Activated naive CD8-positive, alpha-beta T cell (primary cell): ENCODE data around the gene SOD1.
A peak's percentile ranks its signal among the peaks of the same experiment; 100 is the strongest.

Experiments
- H3K27ac Mint-ChIP-seq: one replicate; pipeline ENCODE4 v1.8.0; 2021; ENCODE audit warnings: mixed read lengths
- H3K27me3 Mint-ChIP-seq: one replicate; pipeline ENCODE4 v1.8.0; 2021; ENCODE audit warnings: mixed read lengths
- H3K36me3 Mint-ChIP-seq: one replicate; pipeline ENCODE4 v1.8.0; 2021; ENCODE audit warnings: mixed read lengths
- H3K4me1 Mint-ChIP-seq: one replicate; pipeline ENCODE4 v1.8.0; 2021; ENCODE audit warnings: low read depth, mixed read lengths
- H3K4me3 Mint-ChIP-seq: one replicate; pipeline ENCODE4 v1.8.0; 2021; ENCODE audit warnings: mild to moderate bottlenecking, mixed read lengths
- H3K9me3 Mint-ChIP-seq: one replicate; pipeline ENCODE4 v1.8.0; 2021; ENCODE audit warnings: low read depth, mixed read lengths

The SOD1 gene

GRCh38 chr21:31666445-31667010, 7.0 kb downstream of the SOD1 start:
- Mint-ChIP-seq H3K36me3 (peaks cover 22% of the 10 kb centered on the region), H3K27me3 (no peaks in the 10 kb centered on the region), H3K9me3 (no peaks in the 10 kb centered on the region), H3K4me3 (peak overlapping the region; percentile 17), H3K4me1 (peaks cover 72% of the 10 kb centered on the region), H3K27ac (peak overlapping the region; percentile 78)

- Mint-ChIP-seq H3K4me1 (peaks cover 68% of the 10 kb centered on the region), H3K4me3 (peak overlapping the region; percentile 54), H3K27me3 (no peaks in the 10 kb centered on the region), H3K27ac (peak overlapping the region; percentile 78), H3K36me3 (peaks cover 20% of the 10 kb centered on the region), H3K9me3 (no peaks in the 10 kb centered on the region)
Observed at GRCh38 chr21:31667132-31667531, 7.6 kb downstream of the SOD1 start.

DNA sequence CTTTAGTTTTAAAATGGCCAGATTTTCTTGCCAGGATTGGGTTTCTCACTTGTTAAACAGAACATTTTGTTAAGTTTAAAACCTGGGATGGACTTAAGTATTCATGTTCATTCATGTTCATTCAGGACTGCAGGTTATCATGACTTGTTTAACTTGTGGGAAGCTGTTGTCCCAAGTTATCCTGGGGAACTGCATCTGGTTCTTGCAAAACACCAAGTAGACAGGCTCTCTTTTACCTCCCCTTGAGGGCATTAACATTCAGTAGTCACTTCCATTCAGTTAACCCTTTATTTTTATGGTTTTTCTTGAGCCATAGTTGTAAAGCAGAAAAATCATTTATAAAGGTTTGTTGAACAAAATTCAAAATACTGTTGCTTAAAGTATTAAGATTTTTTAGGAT, 8.1 kb downstream of the SOD1 start:
- H3K27ac Mint-ChIP-seq = peak overlapping the region; percentile 78
- no peaks in the 10 kb centered on the region for H3K9me3 Mint-ChIP-seq
- peaks cover 20% of the 10 kb centered on the region for H3K36me3 Mint-ChIP-seq
- peaks cover 63% of the 10 kb centered on the region for H3K4me1 Mint-ChIP-seq
- no peak overlapping the region for H3K4me3 Mint-ChIP-seq
- H3K27me3 Mint-ChIP-seq = no peaks in the 10 kb centered on the region

DNA sequence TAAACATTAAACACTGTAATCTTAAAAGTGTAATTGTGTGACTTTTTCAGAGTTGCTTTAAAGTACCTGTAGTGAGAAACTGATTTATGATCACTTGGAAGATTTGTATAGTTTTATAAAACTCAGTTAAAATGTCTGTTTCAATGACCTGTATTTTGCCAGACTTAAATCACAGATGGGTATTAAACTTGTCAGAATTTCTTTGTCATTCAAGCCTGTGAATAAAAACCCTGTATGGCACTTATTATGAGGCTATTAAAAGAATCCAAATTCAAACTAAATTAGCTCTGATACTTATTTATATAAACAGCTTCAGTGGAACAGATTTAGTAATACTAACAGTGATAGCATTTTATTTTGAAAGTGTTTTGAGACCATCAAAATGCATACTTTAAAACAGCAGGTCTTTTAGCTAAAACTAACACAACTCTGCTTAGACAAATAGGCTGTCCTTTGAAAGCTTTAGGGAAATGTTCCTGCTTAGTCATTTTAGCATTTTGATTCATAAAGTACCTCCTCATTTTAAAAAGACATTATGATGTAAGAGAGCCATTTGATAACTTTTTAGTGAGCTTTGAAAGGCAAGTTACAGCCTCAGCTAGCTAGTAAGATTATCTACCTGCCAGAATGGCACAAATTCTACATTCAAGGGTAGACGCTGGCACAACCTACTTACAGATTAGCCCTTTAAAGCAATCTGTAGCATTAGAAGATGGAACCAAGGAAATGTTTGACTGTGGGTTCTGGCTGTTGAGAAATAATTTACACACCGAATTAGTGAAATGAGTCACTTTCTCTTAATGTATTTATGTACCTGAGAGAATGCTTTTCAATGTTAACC, 9.4 kb downstream of the SOD1 start:
- Mint-ChIP-seq H3K27me3 (no peaks in the 10 kb centered on the region), H3K9me3 (no peaks in the 10 kb centered on the region), H3K27ac (peak overlapping the region; percentile 90), H3K36me3 (peaks cover 20% of the 10 kb centered on the region), H3K4me1 (peaks cover 50% of the 10 kb centered on the region), H3K4me3 (peak overlapping the region; percentile 25)

- Mint-ChIP-seq H3K27me3 (no peaks in the 10 kb centered on the region), H3K4me3 (no peak overlapping the region), H3K36me3 (peaks cover 15% of the 10 kb centered on the region), H3K4me1 (peaks cover 41% of the 10 kb centered on the region), H3K9me3 (no peaks in the 10 kb centered on the region), H3K27ac (peak overlapping the region; percentile 50)
Observed at GRCh38 chr21:31670070-31670469, 10.6 kb downstream of the SOD1 start.

DNA sequence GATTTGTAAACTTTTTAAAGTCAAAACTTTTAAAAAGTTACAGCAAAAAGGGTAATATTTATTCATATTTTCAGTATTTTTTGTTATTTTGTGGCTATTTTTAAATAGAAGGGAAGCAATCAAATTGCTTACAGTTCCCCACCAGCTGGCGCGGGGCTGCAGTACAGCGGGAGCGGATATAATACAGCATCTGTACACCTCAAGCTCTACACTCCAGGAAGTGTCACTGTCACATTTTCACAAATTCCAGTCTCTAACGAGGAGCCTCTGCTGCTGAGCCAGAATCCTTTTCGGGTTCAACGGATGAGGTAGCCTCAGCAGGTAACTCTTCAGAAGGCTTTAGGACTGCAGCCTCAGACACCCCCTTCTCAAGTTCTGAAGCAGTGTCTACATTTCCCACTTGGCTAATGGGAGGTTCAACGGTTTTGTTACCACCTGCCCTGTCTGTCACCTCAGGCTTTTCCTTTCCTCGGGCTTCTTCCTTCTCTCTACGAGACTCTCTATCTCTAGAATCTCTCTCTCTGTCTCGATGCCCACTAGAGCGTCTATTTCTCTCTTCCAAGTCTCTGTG, 11.7 kb downstream of the SOD1 start:
- Mint-ChIP-seq H3K27ac (peak overlapping the region; percentile 13), H3K36me3 (peaks cover 12% of the 10 kb centered on the region), H3K27me3 (no peaks in the 10 kb centered on the region), H3K9me3 (no peaks in the 10 kb centered on the region), H3K4me3 (no peak overlapping the region), H3K4me1 (peaks cover 32% of the 10 kb centered on the region)

- Mint-ChIP-seq H3K4me3 (no peak overlapping the region), H3K27ac (peak overlapping the region; percentile 13), H3K27me3 (no peaks in the 10 kb centered on the region), H3K4me1 (peaks cover 25% of the 10 kb centered on the region), H3K36me3 (peaks cover 11% of the 10 kb centered on the region), H3K9me3 (no peaks in the 10 kb centered on the region)
Observed at GRCh38 chr21:31671931-31672330, 12.4 kb downstream of the SOD1 start.

- Mint-ChIP-seq H3K27me3 (no peaks in the 10 kb centered on the region), H3K27ac (no peak overlapping the region), H3K36me3 (peaks cover 4% of the 10 kb centered on the region), H3K9me3 (no peaks in the 10 kb centered on the region), H3K4me1 (peaks cover 14% of the 10 kb centered on the region), H3K4me3 (no peak overlapping the region)
Observed at GRCh38 chr21:31673321-31673912, 13.9 kb downstream of the SOD1 start.

DNA sequence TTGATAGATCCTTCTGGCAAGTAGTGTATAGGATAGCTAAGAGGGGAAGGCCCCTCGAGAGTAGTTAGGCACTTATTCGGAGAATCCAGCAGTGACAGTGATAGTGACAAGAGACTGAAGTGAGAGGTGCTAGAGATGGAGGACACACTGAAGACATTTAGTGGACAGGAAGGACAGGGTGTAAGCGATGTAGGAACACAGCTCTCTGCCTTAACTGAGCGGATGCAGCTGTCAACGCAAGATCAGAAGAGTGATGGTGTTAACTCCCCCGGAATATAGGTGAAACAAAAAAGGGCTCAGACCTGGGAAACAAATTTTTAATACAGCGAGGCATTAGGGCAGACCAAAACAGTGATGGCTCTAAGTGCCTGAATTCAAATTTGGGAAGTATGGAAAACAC, 15.8 kb downstream of the SOD1 start:
- H3K27me3 Mint-ChIP-seq = no peaks in the 10 kb centered on the region
- no peak overlapping the region for H3K27ac Mint-ChIP-seq
- H3K4me3 Mint-ChIP-seq = no peak overlapping the region
- peaks cover 9% of the 10 kb centered on the region for H3K36me3 Mint-ChIP-seq
- no peaks in the 10 kb centered on the region for H3K9me3 Mint-ChIP-seq
- peaks cover 4% of the 10 kb centered on the region for H3K4me1 Mint-ChIP-seq

- Mint-ChIP-seq H3K9me3 (no peaks in the 10 kb centered on the region), H3K4me1 (peaks cover 1% of the 10 kb centered on the region), H3K36me3 (peaks cover 9% of the 10 kb centered on the region), H3K27me3 (no peaks in the 10 kb centered on the region), H3K27ac (no peak overlapping the region), H3K4me3 (no peak overlapping the region)
Observed at GRCh38 chr21:31675960-31676359, 16.5 kb downstream of the SOD1 start.

DNA sequence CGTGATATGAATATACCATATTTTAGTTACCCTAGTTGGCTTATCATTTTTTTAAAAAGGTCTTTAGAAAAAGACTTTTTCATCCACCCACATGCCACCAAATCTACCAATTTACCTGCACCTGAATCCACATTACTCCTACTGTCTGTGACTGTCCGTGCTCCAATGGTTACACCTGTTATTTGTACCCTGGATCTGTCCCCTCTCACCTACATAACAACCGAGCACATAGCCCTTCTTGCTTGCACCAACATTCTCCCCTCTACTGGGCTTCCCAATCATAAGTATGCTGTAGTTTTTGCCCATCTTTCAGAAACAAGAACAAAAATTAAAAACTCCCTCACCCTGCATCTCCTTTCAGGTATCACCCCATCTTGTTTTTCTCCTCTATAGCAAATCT, 17.6 kb downstream of the SOD1 start:
- H3K4me3 Mint-ChIP-seq = no peak overlapping the region
- no peak overlapping the region for H3K27ac Mint-ChIP-seq
- H3K27me3 Mint-ChIP-seq = no peaks in the 10 kb centered on the region

DNA sequence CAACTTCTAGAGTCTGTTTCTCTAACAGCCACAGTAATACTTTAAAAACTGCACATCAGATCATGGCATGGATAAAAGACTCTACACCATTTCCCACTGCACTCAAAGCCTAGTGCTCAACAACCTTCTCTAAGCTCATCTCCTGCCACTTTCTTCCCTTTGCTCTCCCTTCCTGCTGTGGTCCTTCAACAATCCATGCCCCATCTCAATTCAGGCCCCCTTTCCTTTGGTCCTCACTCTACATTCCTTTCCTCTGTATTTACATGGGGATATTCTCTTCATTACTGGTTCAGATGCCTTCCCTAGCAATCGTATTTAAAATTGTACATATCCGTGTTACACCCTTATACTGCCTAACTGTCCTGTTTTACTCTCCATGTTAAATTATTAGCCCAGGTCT, 19.0 kb downstream of the SOD1 start:
- Mint-ChIP-seq H3K36me3 (peaks cover 5% of the 10 kb centered on the region), H3K27ac (no peak overlapping the region), H3K4me3 (no peak overlapping the region), H3K9me3 (no peaks in the 10 kb centered on the region), H3K4me1 (no peaks in the 10 kb centered on the region), H3K27me3 (no peaks in the 10 kb centered on the region)

More for the DNA sequence above, 17.6 kb downstream of the SOD1 start:
- no peaks in the 10 kb centered on the region for H3K9me3 Mint-ChIP-seq
- peaks cover 5% of the 10 kb centered on the region for H3K36me3 Mint-ChIP-seq
- H3K4me1 Mint-ChIP-seq = no peaks in the 10 kb centered on the region

- H3K27ac Mint-ChIP-seq = no peak overlapping the region
Observed at GRCh38 chr21:31682620-31683019, 23.1 kb downstream of the SOD1 start.

GRCh38 chr21:31683029-31683428, 23.5 kb downstream of the SOD1 start:
- no peak overlapping the region for H3K4me3 Mint-ChIP-seq
- peaks cover 8% of the 10 kb centered on the region for H3K36me3 Mint-ChIP-seq
- H3K4me1 Mint-ChIP-seq = no peaks in the 10 kb centered on the region
- no peak overlapping the region for H3K27ac Mint-ChIP-seq
- no peaks in the 10 kb centered on the region for H3K27me3 Mint-ChIP-seq
- H3K9me3 Mint-ChIP-seq = no peaks in the 10 kb centered on the region

More at GRCh38 chr21:31682620-31683019, 23.1 kb downstream of the SOD1 start:
- Mint-ChIP-seq H3K36me3 (peaks cover 8% of the 10 kb centered on the region), H3K27me3 (no peaks in the 10 kb centered on the region), H3K4me3 (no peak overlapping the region), H3K4me1 (no peaks in the 10 kb centered on the region), H3K9me3 (no peaks in the 10 kb centered on the region)

- no peak overlapping the region for H3K27ac Mint-ChIP-seq
- H3K4me3 Mint-ChIP-seq = no peak overlapping the region
- H3K27me3 Mint-ChIP-seq = no peaks in the 10 kb centered on the region
- H3K4me1 Mint-ChIP-seq = no peaks in the 10 kb centered on the region
- H3K36me3 Mint-ChIP-seq = peaks cover 4% of the 10 kb centered on the region
- no peaks in the 10 kb centered on the region for H3K9me3 Mint-ChIP-seq
Observed at GRCh38 chr21:31684918-31685317, 25.4 kb downstream of the SOD1 start.
